H1 (cell line): ENCODE results near the gene DCLRE1A. TPM values are rescaled to one million over a fixed set of nuclear protein-coding genes. Genes with fewer than 3 reads are reported as not detected.

Source experiments
- CTCF ChIA-PET: fragments of 300-600 bp; sonication (Branson Sonifier 250); formaldehyde crosslinking; loops from one replicate; lab custom pipeline; 2021; ENCODE audit not compliant: partially characterized antibody; lab: Charles Lee
- POLR2A ChIA-PET: fragments of 300-600 bp; sonication (Branson Sonifier 250); formaldehyde crosslinking; loops from one replicate; lab custom pipeline; 2021; ENCODE audit warnings: inconsistent platforms; ENCODE audit not compliant: partially characterized antibody; lab: Charles Lee
- DNase-seq, 2 experiments: peaks; one replicate each; pipeline versions ENCODE4 v3.0.0 to v3.0.0-alpha.2; 2010 to 2022; ENCODE audit warnings: low spot score in 2 of 2, low read depth in 1 of 2, mixed read lengths in 1 of 2
- FAIRE-seq: peaks from 2 replicates; lab custom pipeline; 2011; peaks lifted over from hg19 to GRCh38; lab: Jason Lieb, UNC
- H2AFZ ChIP-seq: 2 replicates; pipeline ENCODE4 v1.8.1; 2012; ENCODE audit warnings: low read length, inconsistent platforms
- H2AK5ac ChIP-seq: 2 replicates; pipeline ENCODE4 v1.6.1; 2013; ENCODE audit warnings: low read depth, low read length
- H2BK120ac ChIP-seq: replicated peaks from 2 replicates; pipeline ENCODE3; 2013; ENCODE audit warnings: low read depth, low read length, inconsistent platforms
- H2BK12ac ChIP-seq: 2 replicates; pipeline ENCODE4 v1.6.1; 2013; ENCODE audit warnings: low read depth, low read length
- H2BK15ac ChIP-seq: 2 replicates; pipeline ENCODE4 v1.6.1; 2013; ENCODE audit warnings: low read length
- H2BK20ac ChIP-seq: 2 replicates; pipeline ENCODE4 v1.6.1; 2013; ENCODE audit warnings: low read length
- H2BK5ac ChIP-seq: 2 replicates; pipeline ENCODE4 v1.6.1; 2013; ENCODE audit warnings: low read depth, low read length
- H3K14ac ChIP-seq: 2 replicates; pipeline ENCODE4 v1.6.1; 2013; ENCODE audit warnings: inconsistent platforms; ENCODE audit not compliant: insufficient read length
- H3K18ac ChIP-seq: 2 replicates; pipeline ENCODE4 v1.6.1; 2013; ENCODE audit warnings: low read length; ENCODE audit errors: extremely low read depth
- H3K23ac ChIP-seq: 2 replicates; pipeline ENCODE4 v1.6.1; 2013; ENCODE audit warnings: inconsistent platforms; ENCODE audit not compliant: insufficient read length
- H3K23me2 ChIP-seq: 2 replicates; pipeline ENCODE4 v1.6.1; 2013; ENCODE audit warnings: low read depth, low read length
- H3K27ac ChIP-seq: 2 replicates; pipeline ENCODE4 v1.6.1; 2011; ENCODE audit warnings: low read depth, low read length, inconsistent platforms
- H3K27me3 ChIP-seq, 4 experiments: replicated peaks in 1 of 4; 1 replicate in 1 of 4; 2 replicates in 3 of 4; pipeline versions ENCODE4 v1.6.1 to v1.8.1; 2011 to 2013; ENCODE audit warnings: low read length in 3 of 4, mild to moderate bottlenecking in 3 of 4, inconsistent platforms in 2 of 4, mixed read lengths in 2 of 4, moderate library complexity in 1 of 4; ENCODE audit not compliant: control insufficient read depth in 3 of 4, insufficient read depth in 3 of 4; ENCODE audit errors: extremely low read depth in 1 of 4
- H3K36me3 ChIP-seq, 4 experiments: 2 replicates each; pipeline versions ENCODE4 v1.6.1 to v1.8.1; 2011 to 2013; ENCODE audit warnings: mild to moderate bottlenecking in 4 of 4, low read length in 3 of 4, moderate library complexity in 2 of 4, control low read depth in 1 of 4, inconsistent platforms in 1 of 4; ENCODE audit not compliant: insufficient read depth in 4 of 4, control insufficient read depth in 2 of 4
- H3K4ac ChIP-seq: replicated peaks from 2 replicates; pipeline ENCODE3; 2013; ENCODE audit warnings: low read length, low read depth, mixed read lengths, inconsistent platforms; ENCODE audit not compliant: insufficient read length
- H3K4me1 ChIP-seq, 4 experiments: replicated peaks in 1 of 4; 1 replicate in 1 of 4; 2 replicates in 3 of 4; pipeline versions ENCODE4 v1.6.1 to v1.8.1; 2011 to 2013; ENCODE audit warnings: low read length in 3 of 4, inconsistent platforms in 2 of 4, mixed read lengths in 1 of 4; ENCODE audit not compliant: insufficient read depth in 4 of 4, control insufficient read depth in 3 of 4
- H3K4me2 ChIP-seq, 2 experiments: 2 replicates each; pipeline versions ENCODE4 v1.6.1 to v1.8.1; 2011 to 2013; ENCODE audit warnings: low read depth in 2 of 2, low read length in 2 of 2, control low read depth in 1 of 2, inconsistent platforms in 1 of 2, mild to moderate bottlenecking in 1 of 2; ENCODE audit not compliant: insufficient read depth in 1 of 2
- H3K4me3 ChIP-seq, 4 experiments: fragments of 200-600, 300-600 bp in 1 of 4; sonication (generic), shearing (Covaris generic), sonication (Bioruptor Twin) in 1 of 4; 2 replicates each; pipeline versions ENCODE4 v1.5.1 to v1.8.1; 2011 to 2016; ENCODE audit warnings: low read length in 4 of 4, low read depth in 3 of 4, control low read depth in 2 of 4, inconsistent platforms in 2 of 4, mild to moderate bottlenecking in 2 of 4, mixed read lengths in 1 of 4, moderate library complexity in 1 of 4; ENCODE audit not compliant: insufficient read depth in 2 of 4; ENCODE audit errors: extremely low read depth in 1 of 4
- H3K56ac ChIP-seq: replicated peaks from 2 replicates; pipeline ENCODE3; 2013; ENCODE audit warnings: low read depth, mild to moderate bottlenecking, mixed read lengths, low read length, inconsistent platforms; ENCODE audit not compliant: insufficient read length
- H3K79me1 ChIP-seq: 2 replicates; pipeline ENCODE4 v1.6.1; 2013; ENCODE audit warnings: low read depth, low read length, control low read depth
- H3K79me2 ChIP-seq, 2 experiments: 2 replicates each; pipeline versions ENCODE4 v1.6.1 to v1.8.1; 2012 to 2013; ENCODE audit warnings: low read length in 2 of 2, mild to moderate bottlenecking in 2 of 2, inconsistent platforms in 1 of 2; ENCODE audit not compliant: insufficient read depth in 2 of 2, control insufficient read depth in 1 of 2
- H3K9ac ChIP-seq, 4 experiments: replicated peaks in 1 of 4; 1 replicate in 1 of 4; 2 replicates in 3 of 4; pipeline versions ENCODE4 v1.6.1 to v1.8.1; 2011 to 2013; ENCODE audit warnings: low read depth in 3 of 4, low read length in 3 of 4, control low read depth in 2 of 4, mild to moderate bottlenecking in 2 of 4, moderate library complexity in 2 of 4, inconsistent platforms in 1 of 4; ENCODE audit errors: extremely low read depth in 1 of 4
- H3K9me3 ChIP-seq, 2 experiments: 2 replicates each; pipeline versions ENCODE4 v1.6.1 to v1.8.1; 2012 to 2013; ENCODE audit warnings: mild to moderate bottlenecking in 2 of 2, moderate library complexity in 2 of 2, control low read depth in 1 of 2, inconsistent platforms in 1 of 2, low read depth in 1 of 2, low read length in 1 of 2, mixed read lengths in 1 of 2; ENCODE audit not compliant: insufficient read depth in 2 of 2
- H4K20me1 ChIP-seq, 2 experiments: replicated peaks in 1 of 2; 2 replicates each; pipeline versions ENCODE3 to v1.8.1; 2011 to 2013; ENCODE audit warnings: inconsistent platforms in 2 of 2, low read length in 2 of 2, mild to moderate bottlenecking in 1 of 2; ENCODE audit not compliant: insufficient read depth in 2 of 2, control insufficient read depth in 1 of 2
- H4K5ac ChIP-seq: 2 replicates; pipeline ENCODE4 v1.6.1; 2013; ENCODE audit warnings: low read length, low read depth, mixed read lengths, inconsistent platforms; ENCODE audit not compliant: insufficient read length
- H4K8ac ChIP-seq: 2 replicates; pipeline ENCODE4 v1.8.0; 2013; ENCODE audit warnings: mild to moderate bottlenecking, moderate library complexity, low read length, inconsistent platforms; ENCODE audit not compliant: insufficient read depth; ENCODE audit errors: extremely low read depth
- H4K91ac ChIP-seq: replicated peaks from 2 replicates; pipeline ENCODE3; 2013; ENCODE audit warnings: low read length, mixed read lengths, inconsistent platforms; ENCODE audit not compliant: insufficient read length
- USF2 ChIP-seq: IDR thresholded peaks from 2 replicates; pipeline ENCODE4 v1.6.1; 2011; ENCODE audit warnings: low read length, improper control_type of control experiment
- WGBS, 2 experiments: shearing (Covaris generic) in 1 of 2; methylation state at CpG; one replicate each; pipeline versions ENCODE4 v1.1.6 to v1.1.7; 2013 to 2015; ENCODE audit warnings: low lambda C conversion rate in 2 of 2, mixed read lengths in 2 of 2, inconsistent platforms in 1 of 2, low coverage in 1 of 2, missing lambda C conversion rate in 1 of 2; ENCODE audit not compliant: insufficient replicate concordance in 2 of 2, insufficient coverage in 1 of 2, insufficient read length in 1 of 2; ENCODE audit errors: extremely low coverage in 1 of 2, missing lambda C conversion rate in 1 of 2; 5-methylcytosine and 5-hydroxymethylcytosine counted together
- polyA plus RNA-seq, 7 experiments: library from polyadenylated mRNA; depleted of rRNA in 3 of 7; stranded (reverse) in 5 of 7; unstranded in 2 of 7; fragments of >200 nt in 5 of 7; fragments of 200-250 nt in 2 of 7; gene quantifications; 1 replicate in 5 of 7; 2 replicates in 1 of 7; 4 replicates in 1 of 7; pipeline versions ENCODE4 v1.2.1 to v1.2.3, GENCODE V29; 2011 to 2013; ENCODE audit warnings: missing spikeins in 2 of 7, mixed read lengths in 2 of 7
- total RNA-seq: library from RNA; stranded (reverse); fragmentation: NEBNext Ultra II Directional; extraction: Animal tissue kit (Norgen Biotek cat#: 25700); gene quantifications from 2 replicates; pipeline ENCODE4 v1.2.1, GENCODE V29; 2021

The DCLRE1A gene
- total and polyA plus RNA-seq, 2 of the 8 experiments (the other 6 are each of a cell fraction or from before 2014, with no cell fraction given) = 8.1 to 10.1 TPM

GRCh38 chr10:113880236-113880635 lies 26.4 kb upstream of the DCLRE1A start:
- CTCF ChIA-PET = no interaction called here
- WGBS, 2 experiments = 82% methylated on average over 1 of the region's 1 CpG; no CpG with 5 or more reads in 1 of the 2 experiments
- no peak overlapping the region for H2BK5ac ChIP-seq

More at GRCh38 chr10:113880236-113880635, 26.4 kb upstream of the DCLRE1A start:
- Histone ChIP-seq H3K23me2 (no peaks in the 10 kb centered on the region), H3K23ac (no peak overlapping the region), H3K79me1 (no peaks in the 10 kb centered on the region), H3K4me1 (no peaks in the 10 kb centered on the region), H2AK5ac (no peak overlapping the region), H4K20me1 (no peaks in the 10 kb centered on the region), H3K4ac (no peak overlapping the region), H3K27ac (no peak overlapping the region), H4K8ac (no peak overlapping the region), H3K56ac (no peak overlapping the region), H3K18ac (no peak overlapping the region), H4K5ac (no peak overlapping the region), H3K4me3 (no peak overlapping the region), H3K27me3 (no peaks in the 10 kb centered on the region), H2BK20ac (no peak overlapping the region), H2BK15ac (no peak overlapping the region), H3K9ac (no peak overlapping the region), H2BK120ac (no peak overlapping the region), H3K4me2 (no peak overlapping the region), H2BK12ac (no peak overlapping the region), H3K36me3 (peaks cover 0 to 20% (median 3%) of the 10 kb centered on the region in 4 experiments; a peak in 4 of 8 replicates), H4K91ac (no peak overlapping the region), H3K9me3 (no peaks in the 10 kb centered on the region), H3K79me2 (peaks cover 0 to 5% of the 10 kb centered on the region in 2 experiments; a peak in 1 of 4 replicates), H3K14ac (no peak overlapping the region), H2AFZ (no peak overlapping the region)
- POLR2A ChIA-PET = no interaction called here
- TF ChIP-seq USF2 = no peak
- no peak for FAIRE-seq
- DNase-seq = no peak
